H1 (cell line): ENCODE measurements around the gene AGPAT4.

Source experiments
- PHF8 ChIP-seq: fragments of 200-600 bp; sonication (generic); conservative IDR thresholded peaks from 2 replicates; pipeline ENCODE4 v1.7.1; 2012; ENCODE audit warnings: low read depth, mild to moderate bottlenecking, inconsistent platforms, low read length, moderate library complexity
- POLR2A ChIP-seq, 2 experiments: IDR thresholded peaks; 1 replicate in 1 of 2; 2 replicates in 1 of 2; pipeline ENCODE4 v1.6.1; 2011; ENCODE audit warnings: low read depth in 2 of 2, low read length in 2 of 2, mild to moderate bottlenecking in 2 of 2; ENCODE audit errors: control extremely low read depth in 1 of 2
- RFX5 ChIP-seq: IDR thresholded peaks from 2 replicates; pipeline ENCODE4 v1.6.1; 2011; ENCODE audit warnings: low read depth, low read length, improper control_type of control experiment, borderline replicate concordance

- TF ChIP-seq PHF8 (no peak), POLR2A (IDR thresholded peaks at IDR 0.05; ENCODE audit: control extremely low read depth in 1 of 2, low read depth in 2 of 2, low read length in 2 of 2) (no peak), RFX5 (no peak)
These were observed 19.2 kb downstream of the AGPAT4 start for GRCh38 chr6:161254464-161255253.
